DND-41 (cell line): ENCODE measurements around the gene KIAA0040.

ENCODE experiments used
- ATAC-seq: fragments of 200-7000 bp; cut with Tn5 transposase; 3 replicates; pipeline ENCODE4 v1.9.1; 2021; ENCODE audit warnings: low read depth; ENCODE audit not compliant: insufficient read depth
- DNase-seq: peaks from one replicate; pipeline ENCODE4 v3.0.0-alpha.2; 2020
- H2AFZ ChIP-seq: 2 replicates; pipeline ENCODE4 v1.6.0; 2012; ENCODE audit warnings: low read depth, low read length
- H3K27ac ChIP-seq: 2 replicates; pipeline ENCODE4 v1.5.1; 2012; ENCODE audit warnings: low read length, inconsistent platforms
- H3K27me3 ChIP-seq: fragments of 200-600 bp; sonication (generic); 2 replicates; pipeline ENCODE4 v1.6.0; 2012; ENCODE audit warnings: low read length, mild to moderate bottlenecking, inconsistent platforms; ENCODE audit not compliant: insufficient read depth, poor library complexity
- H3K36me3 ChIP-seq: 2 replicates; pipeline ENCODE4 v1.5.1; 2012; ENCODE audit warnings: low read length, inconsistent platforms; ENCODE audit not compliant: insufficient read depth
- H3K4me1 ChIP-seq: 2 replicates; pipeline ENCODE4 v1.5.1; 2012; ENCODE audit warnings: mild to moderate bottlenecking, low read length; ENCODE audit not compliant: insufficient read depth
- H3K4me2 ChIP-seq: 2 replicates; pipeline ENCODE4 v1.6.0; 2012; ENCODE audit warnings: mild to moderate bottlenecking, moderate library complexity, low read length, inconsistent platforms; ENCODE audit not compliant: insufficient read depth
- H3K4me3 ChIP-seq, 2 experiments: fragments of 200-600 bp in 1 of 2; shearing (Covaris generic) in 1 of 2; 2 replicates each; pipeline ENCODE4 v1.5.1; 2012 to 2016; ENCODE audit warnings: inconsistent platforms in 2 of 2, low read length in 2 of 2, mild to moderate bottlenecking in 2 of 2, low read depth in 1 of 2, moderate library complexity in 1 of 2
- H3K79me2 ChIP-seq: 2 replicates; pipeline ENCODE4 v1.6.0; 2012; ENCODE audit warnings: low read length, inconsistent platforms; ENCODE audit not compliant: insufficient read depth
- H3K9ac ChIP-seq: 2 replicates; pipeline ENCODE4 v1.6.0; 2012; ENCODE audit warnings: low read depth, mild to moderate bottlenecking, inconsistent platforms, low read length, moderate library complexity
- H3K9me3 ChIP-seq: 2 replicates; pipeline ENCODE4 v1.5.1; 2012; ENCODE audit warnings: low read length, moderate library complexity, mild to moderate bottlenecking, inconsistent platforms; ENCODE audit not compliant: insufficient read depth, severe bottlenecking
- H4K20me1 ChIP-seq: 2 replicates; pipeline ENCODE4 v1.6.0; 2012; ENCODE audit warnings: low read length; ENCODE audit not compliant: insufficient read depth
- CTCF ChIP-seq: IDR thresholded peaks from 2 replicates; pipeline ENCODE4 v1.5.1; 2012; ENCODE audit warnings: borderline replicate concordance, low read length, moderate library complexity, mild to moderate bottlenecking; ENCODE audit not compliant: poor library complexity, severe bottlenecking; ENCODE audit errors: extremely low read depth
- EZH2 ChIP-seq: IDR thresholded peaks from 3 replicates; pipeline ENCODE4 v1.6.1; 2012; ENCODE audit warnings: borderline replicate concordance, low read depth, mild to moderate bottlenecking, moderate library complexity, low read length, inconsistent platforms; ENCODE audit not compliant: severe bottlenecking

The KIAA0040 gene

GRCh38 chr1:175152006-175152652, 40.4 kb downstream of the KIAA0040 start:
- no peaks in the 10 kb centered on the region for H3K36me3 ChIP-seq
- peaks cover 8% of the 10 kb centered on the region for H3K27me3 ChIP-seq
- H2AFZ ChIP-seq = no peak overlapping the region
- no peak overlapping the region for H3K27ac ChIP-seq
- no peak overlapping the region for H3K4me3 ChIP-seq
- peak; percentile 77 for ATAC-seq
- H3K4me1 ChIP-seq = no peaks in the 10 kb centered on the region
- no peak overlapping the region for H3K4me2 ChIP-seq
- no peak overlapping the region for H3K9ac ChIP-seq
- no peak for TF ChIP-seq EZH2
- peak; percentile 87 for TF ChIP-seq CTCF
- peak; percentile 60 for DNase-seq
- no peaks in the 10 kb centered on the region for H3K79me2 ChIP-seq
- no peaks in the 10 kb centered on the region for H3K9me3 ChIP-seq
- 0 out of 2 replicates have a peak, but pooled peaks cover 3% of the 10 kb centered on the region for H4K20me1 ChIP-seq

DNA sequence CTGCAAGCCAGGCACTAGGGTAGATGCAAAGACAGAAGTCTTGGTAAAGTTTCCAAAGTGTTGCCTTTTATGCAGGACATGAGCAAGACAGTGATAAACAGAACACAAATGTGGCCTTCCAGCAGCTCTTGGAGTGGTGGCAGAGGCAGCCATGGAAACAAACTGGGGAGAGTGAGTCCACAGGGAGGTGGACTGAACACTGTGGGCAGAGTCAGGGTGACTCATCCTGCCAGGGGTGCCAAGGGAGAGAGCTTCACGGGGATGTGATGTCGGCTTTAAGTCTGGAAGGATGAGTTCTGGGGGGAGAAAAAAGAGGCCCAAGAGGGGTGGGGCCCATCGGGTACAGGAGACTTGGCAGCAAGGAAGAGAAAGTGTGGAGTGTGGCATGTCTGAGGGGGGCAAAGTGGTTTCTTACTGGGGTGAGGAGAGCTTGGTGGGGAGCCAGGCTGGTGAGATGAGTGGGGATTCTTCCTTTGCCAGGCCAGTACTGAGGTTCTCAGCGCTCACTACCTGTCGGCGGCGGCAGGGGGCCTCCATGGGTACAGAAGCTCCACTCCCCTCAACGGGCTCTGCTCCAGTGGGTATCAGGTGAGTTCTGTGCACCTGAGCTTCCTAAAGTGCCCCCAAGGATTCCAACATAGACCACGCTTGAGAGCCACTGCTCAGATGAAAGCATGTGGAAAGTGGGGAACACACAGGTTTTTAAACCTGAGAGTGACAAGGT, 41.8 kb downstream of the KIAA0040 start:
- DNase-seq (no peak), ATAC-seq (no peak)
- Histone ChIP-seq H3K27ac (no peak overlapping the region), H2AFZ (no peak overlapping the region), H3K9ac (no peak overlapping the region), H3K9me3 (no peaks in the 10 kb centered on the region), H3K4me2 (no peak overlapping the region), H4K20me1 (0 out of 2 replicates have a peak, but pooled peaks cover 3% of the 10 kb centered on the region), H3K4me1 (no peaks in the 10 kb centered on the region), H3K79me2 (no peaks in the 10 kb centered on the region), H3K36me3 (no peaks in the 10 kb centered on the region), H3K27me3 (peaks cover 8% of the 10 kb centered on the region), H3K4me3 (no peak overlapping the region)
- TF ChIP-seq CTCF (no peak), EZH2 (no peak)

- H3K27me3 ChIP-seq = peaks cover 8% of the 10 kb centered on the region
These were observed 44.5 kb downstream of the KIAA0040 start for GRCh38 chr1:175148068-175148467.

More at GRCh38 chr1:175148068-175148467, 44.5 kb downstream of the KIAA0040 start:
- Histone ChIP-seq H3K9me3 (no peaks in the 10 kb centered on the region), H3K4me1 (no peaks in the 10 kb centered on the region), H3K9ac (no peak overlapping the region), H3K4me3 (no peak overlapping the region), H2AFZ (no peak overlapping the region), H3K36me3 (no peaks in the 10 kb centered on the region), H3K79me2 (no peaks in the 10 kb centered on the region), H3K27ac (no peak overlapping the region), H3K4me2 (no peak overlapping the region), H4K20me1 (0 out of 2 replicates have a peak, but pooled peaks cover 3% of the 10 kb centered on the region)
- DNase-seq = no peak
- no peak for ATAC-seq
- TF ChIP-seq EZH2 (no peak), CTCF (no peak)
